GM19467 (cell line): Measurements from ENCODE around the gene ST14.
"Not testable (repeated sequence)": the region's sequence is repeated elsewhere in the genome, so short reads cannot be mapped to it uniquely, and the experiment has no call there.

Source experiments
- ATAC-seq: cut with Tn5 transposase; IDR thresholded peaks from one replicate; pipeline ENCODE4 v1.9.1; 2021; ENCODE audit warnings: mild to moderate bottlenecking, moderate library complexity; ENCODE audit not compliant: unreplicated experiment

The ST14 gene

DNA sequence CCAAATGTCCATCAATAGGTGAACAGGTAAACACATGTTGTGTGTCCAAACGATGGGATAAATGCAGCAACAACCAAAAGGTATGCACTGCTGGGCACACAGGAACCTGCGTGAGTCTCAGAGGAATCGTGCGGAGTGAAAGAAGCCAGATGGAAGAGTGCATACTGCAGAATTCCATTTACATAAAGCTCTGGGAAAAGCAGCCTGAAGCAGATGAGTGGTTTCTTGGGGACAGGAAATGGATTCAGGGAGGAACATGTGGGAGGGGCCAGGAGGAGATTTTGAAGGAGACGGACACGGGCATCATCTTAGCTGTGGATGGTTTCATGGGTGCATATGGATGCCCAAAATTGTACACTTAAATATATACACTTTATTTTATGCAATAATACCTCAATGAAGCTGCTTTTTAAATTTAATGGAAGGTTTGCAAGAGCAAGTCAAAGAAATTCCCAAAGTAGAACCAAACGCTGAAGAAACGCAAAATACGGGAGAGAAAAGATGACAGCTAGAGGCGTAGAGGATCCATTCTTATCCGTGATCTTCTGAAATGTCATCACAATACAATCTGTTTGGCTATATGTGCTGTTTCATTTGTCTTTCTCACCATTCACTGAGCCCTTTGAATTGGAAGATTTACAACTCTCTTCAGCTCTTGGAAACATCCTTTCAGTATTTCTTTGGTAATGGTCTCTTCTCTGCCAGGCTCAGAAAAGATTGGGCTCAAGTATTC is 24.5 kb downstream of the ST14 start:
- no peak for ATAC-seq

DNA sequence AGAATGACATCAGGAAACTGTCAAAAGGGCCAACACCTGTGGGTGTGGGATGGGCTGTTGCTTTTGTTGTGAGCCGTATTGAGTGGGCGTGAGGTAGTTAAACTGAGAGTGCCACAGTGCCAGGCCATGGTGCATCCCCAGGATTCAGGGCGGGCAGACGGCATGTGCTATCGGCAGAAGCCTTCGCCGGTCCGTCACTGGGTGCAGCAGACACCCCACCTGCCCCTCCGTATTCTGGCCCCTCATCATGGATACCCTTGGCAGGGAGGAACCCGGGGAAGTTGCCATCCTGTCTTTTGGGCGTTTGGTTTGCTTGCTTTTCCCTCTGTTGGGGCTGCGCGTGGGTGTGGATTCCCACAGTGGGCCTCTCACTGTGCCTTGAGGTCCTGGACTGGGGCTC is 27.5 kb downstream of the ST14 start:
- ATAC-seq, result no peak

DNA sequence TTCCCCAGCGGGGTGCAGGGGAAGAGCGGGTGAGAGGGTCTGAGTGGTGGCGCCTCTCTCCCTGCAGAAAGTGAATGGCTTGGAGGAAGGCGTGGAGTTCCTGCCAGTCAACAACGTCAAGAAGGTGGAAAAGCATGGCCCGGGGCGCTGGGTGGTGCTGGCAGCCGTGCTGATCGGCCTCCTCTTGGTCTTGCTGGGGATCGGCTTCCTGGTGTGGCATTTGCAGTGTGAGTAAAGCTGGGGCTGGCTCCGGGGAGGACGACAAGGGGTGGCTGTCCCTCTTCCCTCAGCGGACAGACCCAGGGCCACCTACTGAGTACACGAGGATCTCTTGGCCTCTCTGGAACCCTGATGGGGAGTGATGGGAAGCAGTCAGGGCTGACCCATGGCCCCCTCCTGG is 28.5 kb downstream of the ST14 start:
- ATAC-seq, result no peak

DNA sequence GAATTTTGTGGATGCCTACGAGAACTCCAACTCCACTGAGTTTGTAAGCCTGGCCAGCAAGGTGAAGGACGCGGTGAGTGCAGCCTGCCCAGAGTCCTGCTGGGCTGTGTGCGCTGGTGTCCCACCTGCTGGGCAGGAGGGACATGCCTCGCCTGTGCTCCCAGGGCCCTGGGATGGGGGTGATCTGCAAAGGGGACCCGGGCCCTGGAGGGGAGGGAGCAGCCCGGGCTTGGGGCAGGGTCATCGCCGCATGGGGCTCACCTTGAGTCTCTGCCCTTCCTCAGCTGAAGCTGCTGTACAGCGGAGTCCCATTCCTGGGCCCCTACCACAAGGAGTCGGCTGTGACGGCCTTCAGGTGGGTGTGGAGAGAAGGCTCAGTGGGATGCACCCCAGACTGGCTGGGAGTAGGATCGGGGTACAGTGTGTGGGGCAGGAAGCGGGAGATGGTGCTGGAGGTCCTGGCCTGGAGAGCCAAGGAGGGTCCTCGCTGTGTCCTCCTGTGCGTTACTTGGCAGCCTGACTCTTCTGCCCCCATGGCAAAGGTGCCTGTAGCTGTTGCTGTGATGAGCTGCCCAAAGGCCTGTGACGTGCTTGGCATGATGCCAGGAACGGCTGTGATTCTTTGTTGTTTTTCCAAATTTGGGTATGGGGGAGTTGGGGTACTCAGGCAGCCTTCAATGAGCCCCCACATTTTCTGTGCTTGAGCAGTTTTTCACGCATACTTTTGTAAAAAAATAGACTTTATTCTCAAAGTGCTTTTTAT is 29.2 kb downstream of the ST14 start:
- no peak for ATAC-seq

DNA sequence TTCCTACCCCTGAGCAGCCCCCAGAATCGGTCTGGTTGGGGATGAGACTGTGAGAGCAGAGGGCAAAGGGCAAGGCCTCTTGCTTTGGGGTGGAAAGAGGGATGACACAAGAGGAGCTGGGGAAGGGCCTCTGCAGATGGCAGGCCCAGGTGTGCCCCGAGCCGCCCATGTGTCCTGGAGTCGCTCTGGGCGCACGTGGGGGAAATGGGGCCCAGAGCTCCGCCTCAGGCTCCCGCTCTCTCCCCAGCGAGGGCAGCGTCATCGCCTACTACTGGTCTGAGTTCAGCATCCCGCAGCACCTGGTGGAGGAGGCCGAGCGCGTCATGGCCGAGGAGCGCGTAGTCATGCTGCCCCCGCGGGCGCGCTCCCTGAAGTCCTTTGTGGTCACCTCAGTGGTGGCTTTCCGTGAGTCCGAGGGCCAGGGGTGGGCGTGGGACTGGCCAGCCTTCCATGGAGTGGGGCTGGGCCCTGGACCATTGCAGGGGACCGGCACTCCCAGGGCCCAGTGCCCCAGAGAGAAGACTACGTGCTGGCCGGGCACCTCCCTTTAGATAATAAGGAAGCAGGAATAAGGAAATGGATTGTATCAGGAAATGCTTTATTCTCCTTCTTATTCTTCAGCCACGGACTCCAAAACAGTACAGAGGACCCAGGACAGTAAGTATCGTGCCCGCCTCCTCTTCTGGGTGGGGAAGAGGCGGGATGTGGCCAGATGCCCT is 30.1 kb downstream of the ST14 start:
- ATAC-seq, result no peak

DNA sequence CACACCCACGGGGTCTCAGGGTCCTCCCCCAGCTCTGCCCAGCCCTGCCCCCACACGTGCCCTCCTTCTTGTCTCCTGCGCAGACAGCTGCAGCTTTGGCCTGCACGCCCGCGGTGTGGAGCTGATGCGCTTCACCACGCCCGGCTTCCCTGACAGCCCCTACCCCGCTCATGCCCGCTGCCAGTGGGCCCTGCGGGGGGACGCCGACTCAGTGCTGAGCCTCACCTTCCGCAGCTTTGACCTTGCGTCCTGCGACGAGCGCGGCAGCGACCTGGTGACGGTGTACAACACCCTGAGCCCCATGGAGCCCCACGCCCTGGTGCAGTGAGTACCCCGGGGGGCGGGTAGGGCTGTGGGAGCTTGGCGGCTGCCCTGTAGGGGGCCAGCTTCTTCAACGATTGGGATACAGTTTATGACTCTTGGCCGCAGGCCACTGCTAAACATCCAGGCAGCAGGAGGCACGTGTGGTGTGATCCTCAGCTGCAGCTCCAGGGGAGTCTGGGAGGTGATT is 30.8 kb downstream of the ST14 start:
- ATAC-seq, result no peak

DNA sequence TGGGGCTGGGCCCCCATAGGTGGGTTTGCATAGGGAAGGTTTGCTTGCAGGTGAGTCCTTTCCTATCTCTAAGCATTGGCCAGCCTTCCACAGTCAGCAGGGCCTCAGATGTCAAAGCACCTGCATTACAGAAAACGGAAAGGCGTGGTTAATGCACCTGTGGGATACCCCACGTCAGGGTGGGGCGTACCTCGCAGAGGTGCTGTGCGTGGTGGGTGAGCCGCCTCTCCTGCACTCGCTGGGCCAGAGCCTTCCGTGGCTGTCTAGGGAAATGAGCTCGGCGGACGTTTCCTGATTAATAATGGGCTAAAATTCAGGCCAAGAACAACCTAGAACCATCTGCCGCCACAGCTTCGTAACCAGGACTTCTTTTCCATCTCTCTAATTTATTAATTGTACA is 32.3 kb downstream of the ST14 start:
- ATAC-seq, result no peak

DNA sequence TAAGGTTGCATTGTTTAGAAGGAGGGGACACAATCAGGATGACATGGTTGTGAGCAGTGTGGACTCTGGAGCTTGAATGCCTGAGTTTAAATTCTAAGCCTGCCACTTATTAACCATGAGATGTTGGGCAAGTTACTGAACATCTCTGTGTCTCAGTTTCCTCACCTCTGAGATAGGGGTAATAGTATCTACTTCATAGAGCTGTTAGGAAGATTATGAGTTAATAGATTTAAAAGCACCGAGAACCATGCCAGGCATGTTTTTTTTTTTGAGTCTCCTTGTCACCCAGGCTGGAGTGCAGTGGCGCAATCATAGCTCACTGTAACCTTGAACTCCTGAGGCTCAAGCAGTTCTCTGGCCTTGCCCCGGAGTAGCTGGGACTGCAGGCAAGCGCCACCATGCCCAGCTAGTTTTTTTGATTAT is 33.3 kb downstream of the ST14 start:
- no peak for ATAC-seq

DNA sequence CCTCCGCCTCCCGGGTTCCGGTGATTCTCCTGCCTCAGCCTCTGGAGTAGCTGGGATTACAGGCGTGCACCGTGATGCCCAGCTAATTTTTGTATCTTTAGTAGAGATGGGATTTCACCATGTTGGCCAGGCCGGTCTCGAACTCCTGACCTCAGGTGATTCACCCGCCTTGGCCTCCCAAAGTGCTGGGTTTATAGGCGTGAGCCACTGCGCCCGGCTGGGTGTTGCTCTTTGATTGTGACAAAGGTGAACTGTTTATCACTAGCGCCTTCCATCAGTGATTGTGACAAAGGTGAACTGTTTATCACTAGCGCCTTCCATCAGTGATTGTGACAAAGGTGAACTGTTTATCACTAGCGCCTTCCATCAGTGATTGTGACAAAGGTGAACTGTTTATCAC is 34.0 kb downstream of the ST14 start:
- ATAC-seq, result not testable (repeated sequence)

DNA sequence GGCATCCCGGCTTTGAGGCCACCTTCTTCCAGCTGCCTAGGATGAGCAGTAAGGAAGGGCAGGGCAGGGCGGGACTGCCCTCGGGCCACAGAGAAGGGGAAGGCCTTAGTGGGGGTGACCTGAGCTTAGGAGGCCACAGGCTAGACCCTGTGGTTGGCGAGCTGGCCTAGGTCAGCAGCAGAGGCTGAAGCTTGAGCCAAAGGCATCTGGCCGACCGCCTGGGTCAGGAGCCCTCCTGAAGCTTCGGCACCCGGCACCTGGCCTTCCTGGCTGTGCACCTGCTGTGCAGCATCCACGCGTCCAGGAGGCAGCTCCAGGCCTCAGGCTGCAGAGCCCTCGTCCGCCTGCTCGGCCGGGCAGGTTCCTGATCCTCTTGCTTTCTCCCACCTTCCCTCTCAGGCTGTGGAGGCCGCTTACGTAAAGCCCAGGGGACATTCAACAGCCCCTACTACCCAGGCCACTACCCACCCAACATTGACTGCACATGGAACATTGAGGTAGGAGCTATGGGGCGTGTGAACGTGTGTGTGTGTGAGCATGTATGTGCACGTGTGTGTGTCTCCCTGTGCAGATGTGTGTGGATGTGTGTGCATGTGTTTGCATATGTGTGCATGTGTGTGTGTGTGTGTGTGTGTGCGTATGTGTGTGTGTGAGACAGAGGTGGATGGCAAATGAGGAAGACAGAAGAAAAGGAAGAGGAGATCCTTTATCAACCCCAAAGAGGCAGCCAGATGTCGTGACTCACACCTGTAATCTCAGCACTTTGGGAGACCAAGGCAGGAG is 34.9 kb downstream of the ST14 start:
- ATAC-seq, result no peak

DNA sequence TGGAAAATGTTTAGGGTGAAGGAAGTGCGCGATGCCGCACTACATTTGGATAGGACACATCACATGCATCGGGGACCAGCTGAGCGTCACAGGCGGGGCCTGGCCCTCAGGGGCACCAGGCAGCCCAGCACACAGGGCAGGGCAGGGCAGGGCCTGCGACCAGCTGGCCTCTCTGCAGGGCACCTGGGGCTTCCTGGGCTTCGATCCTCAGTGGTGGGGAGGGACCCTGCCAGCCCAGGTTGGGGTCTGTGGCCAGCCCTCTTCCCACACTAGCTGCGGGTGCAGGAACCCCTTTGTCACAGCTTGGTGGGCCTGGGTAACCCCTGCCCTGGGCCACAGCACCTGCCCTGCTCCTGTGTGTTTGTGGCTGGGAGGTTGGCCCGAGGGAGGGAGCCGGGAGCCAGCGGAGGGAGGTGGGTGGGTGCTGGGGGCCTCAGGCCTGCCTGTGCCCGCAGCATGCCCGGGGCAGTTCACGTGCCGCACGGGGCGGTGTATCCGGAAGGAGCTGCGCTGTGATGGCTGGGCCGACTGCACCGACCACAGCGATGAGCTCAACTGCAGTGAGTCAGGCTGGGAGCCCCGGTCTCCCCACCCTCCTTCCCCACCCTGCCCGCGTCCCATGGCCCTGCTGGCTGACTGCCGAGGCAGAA is 37.9 kb downstream of the ST14 start:
- ATAC-seq, result no peak

DNA sequence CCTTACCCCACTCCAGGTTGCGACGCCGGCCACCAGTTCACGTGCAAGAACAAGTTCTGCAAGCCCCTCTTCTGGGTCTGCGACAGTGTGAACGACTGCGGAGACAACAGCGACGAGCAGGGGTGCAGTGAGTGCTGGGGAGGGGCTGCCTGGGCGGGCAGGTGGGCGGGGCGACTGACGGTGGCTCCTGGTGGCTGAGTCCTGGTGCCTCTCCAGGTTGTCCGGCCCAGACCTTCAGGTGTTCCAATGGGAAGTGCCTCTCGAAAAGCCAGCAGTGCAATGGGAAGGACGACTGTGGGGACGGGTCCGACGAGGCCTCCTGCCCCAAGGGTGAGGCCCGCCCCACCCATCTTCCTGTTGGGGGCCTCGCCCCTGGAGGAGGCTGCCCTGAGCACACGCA is 38.7 kb downstream of the ST14 start:
- ATAC-seq, result no peak

DNA sequence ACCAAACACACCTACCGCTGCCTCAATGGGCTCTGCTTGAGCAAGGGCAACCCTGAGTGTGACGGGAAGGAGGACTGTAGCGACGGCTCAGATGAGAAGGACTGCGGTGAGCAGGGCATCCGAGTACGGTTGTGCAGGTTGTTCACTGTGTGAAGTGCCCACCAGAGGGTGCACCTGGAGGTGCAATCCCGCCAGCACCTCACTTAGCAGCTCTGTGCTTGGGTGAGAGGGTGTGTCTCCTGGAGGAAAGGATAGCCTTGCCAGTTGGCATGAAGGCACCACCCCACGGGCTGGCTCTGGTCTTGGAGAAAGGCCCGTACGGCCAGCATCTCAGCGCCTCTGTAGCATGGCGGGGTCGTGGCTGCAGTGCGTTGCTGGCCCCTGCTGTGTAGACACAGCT is 39.4 kb downstream of the ST14 start:
- no peak for ATAC-seq

DNA sequence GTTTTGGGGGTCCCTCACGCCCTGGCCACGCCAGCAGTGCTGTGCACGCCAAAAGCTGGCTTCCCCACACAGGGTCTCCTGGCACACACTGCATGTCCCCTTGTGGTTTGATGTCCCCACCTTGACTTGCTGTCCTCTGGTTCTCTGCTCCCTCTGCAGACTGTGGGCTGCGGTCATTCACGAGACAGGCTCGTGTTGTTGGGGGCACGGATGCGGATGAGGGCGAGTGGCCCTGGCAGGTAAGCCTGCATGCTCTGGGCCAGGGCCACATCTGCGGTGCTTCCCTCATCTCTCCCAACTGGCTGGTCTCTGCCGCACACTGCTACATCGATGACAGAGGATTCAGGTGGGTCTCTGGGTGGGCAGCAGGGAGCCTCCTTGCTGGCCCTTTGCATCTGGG is 40.2 kb downstream of the ST14 start:
- no peak for ATAC-seq

DNA sequence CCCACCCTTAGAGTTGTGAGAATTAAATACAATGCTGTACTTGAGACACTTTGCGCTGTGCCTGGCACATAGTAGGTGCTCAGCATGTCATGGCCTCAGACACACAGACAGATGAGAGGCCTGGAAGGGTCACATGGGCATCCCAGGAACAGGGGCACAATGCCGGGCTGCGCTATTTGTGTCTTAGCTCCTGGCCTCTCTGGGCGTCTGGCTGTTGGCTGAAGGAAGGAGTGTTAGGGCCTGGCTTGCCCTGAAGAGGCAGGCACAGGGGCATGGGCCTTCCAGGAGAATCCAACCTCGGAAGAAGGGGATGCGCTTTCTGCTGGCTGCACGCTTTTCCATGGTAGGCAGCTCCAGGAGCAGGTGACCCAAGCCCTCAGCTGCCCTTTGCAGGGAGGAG is 41.4 kb downstream of the ST14 start:
- ATAC-seq, result no peak

DNA sequence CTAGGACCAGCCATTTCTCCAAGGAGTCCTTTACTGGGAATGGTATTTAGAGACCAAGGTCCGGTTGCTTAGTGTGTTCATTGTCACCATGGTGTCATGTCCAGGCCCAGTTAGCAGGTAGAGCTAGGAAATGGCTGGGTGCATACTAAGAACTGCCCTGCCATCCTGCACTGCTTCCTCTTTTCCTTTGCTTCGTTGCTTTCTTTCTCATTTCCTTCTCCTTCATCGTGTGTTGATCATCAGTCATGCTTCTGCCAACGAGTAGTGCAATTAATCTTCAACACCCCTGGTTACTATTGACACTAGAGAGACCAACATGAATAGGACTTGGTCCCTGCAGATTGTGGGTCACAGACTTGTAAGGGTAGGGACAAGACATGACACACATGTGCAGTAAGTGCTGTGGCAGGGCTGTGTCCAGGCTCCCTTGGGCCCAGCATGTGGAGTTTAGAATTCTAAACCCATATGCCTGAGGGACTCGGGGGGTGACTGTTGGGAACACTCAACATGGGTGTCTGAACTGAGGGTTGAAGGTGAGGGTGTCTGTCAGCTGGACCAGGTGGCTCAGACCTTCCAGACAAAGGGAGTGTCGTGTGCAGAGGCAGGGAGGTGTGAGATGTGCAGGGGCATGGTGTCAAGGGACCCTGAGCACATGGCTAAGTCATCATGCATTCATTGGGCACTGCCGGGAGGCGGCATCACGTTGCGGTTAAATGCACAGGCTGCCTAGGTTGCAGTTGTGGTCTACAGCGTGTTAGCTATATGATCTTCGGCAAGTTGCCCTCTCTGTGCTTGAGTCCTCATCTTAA is 42.6 kb downstream of the ST14 start:
- ATAC-seq, result no peak

DNA sequence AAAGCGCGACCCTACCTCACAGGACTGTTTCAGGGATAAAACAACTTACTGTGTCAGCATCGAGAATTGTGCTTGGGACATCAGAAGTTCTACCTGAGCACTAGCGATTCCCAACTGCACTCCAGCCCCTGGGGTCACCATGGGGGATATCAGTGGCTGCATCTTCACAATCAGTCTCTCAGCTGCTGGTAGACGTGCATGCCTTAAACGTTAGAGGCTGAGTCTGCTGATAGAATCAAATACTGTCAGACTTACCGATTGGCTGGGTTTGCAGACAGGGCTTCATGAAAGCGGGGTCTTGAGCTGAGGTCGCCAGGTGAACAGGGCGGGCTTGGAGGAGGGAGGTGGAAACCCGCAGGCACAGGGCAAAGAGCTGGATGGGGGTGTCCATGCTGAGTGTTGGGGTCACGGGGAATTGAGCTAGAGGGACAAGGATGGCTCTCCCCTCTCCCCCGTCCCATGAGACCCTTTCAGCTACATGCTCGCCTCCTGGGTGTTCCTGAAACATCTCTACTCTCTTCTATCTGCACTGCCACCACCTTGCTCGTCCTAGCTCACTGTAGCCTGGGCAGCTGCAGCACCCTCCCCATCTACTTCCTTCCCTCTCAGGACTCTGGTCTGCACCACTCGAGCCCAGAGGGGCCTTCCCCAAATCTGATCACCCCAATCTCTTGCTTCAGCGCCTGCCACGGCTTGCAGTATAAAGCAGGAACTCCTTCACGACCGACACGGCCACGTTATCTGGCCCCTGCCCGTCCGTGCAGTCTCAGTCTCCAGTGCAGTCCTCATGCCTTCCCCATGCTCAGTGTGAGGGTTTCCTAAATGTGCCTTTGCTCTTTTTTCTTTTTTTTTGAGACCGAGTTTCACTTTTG is 43.5 kb downstream of the ST14 start:
- ATAC-seq, result no peak
